H9 (cell line): ENCODE data around the gene ABLIM3. TPM values are rescaled to one million over a fixed set of nuclear protein-coding genes. Genes with fewer than 3 reads are reported as not detected.

ENCODE experiments used
- DNase-seq: peaks from one replicate; pipeline ENCODE4 v3.0.0-alpha.2; 2017
- H2AFZ ChIP-seq: one replicate; pipeline ENCODE4 v1.6.1; 2013; ENCODE audit warnings: mild to moderate bottlenecking, low read length, control low read depth, moderate library complexity
- H2AK5ac ChIP-seq: 2 replicates; pipeline ENCODE4 v1.6.1; 2013; ENCODE audit warnings: low read length, control low read depth, mixed read lengths; ENCODE audit not compliant: insufficient read length
- H2BK120ac ChIP-seq: one replicate; pipeline ENCODE4 v1.6.1; 2013; ENCODE audit warnings: low read depth, mild to moderate bottlenecking, low read length, control low read depth, inconsistent platforms; ENCODE audit not compliant: poor library complexity, severe bottlenecking
- H2BK12ac ChIP-seq: 2 replicates; pipeline ENCODE4 v1.6.1; 2013; ENCODE audit warnings: low read length, control low read depth, mixed read lengths, low read depth; ENCODE audit not compliant: insufficient read length
- H2BK15ac ChIP-seq: 2 replicates; pipeline ENCODE4 v1.6.1; 2013; ENCODE audit warnings: low read depth, low read length, control low read depth
- H2BK20ac ChIP-seq: one replicate; pipeline ENCODE4 v1.6.1; 2013; ENCODE audit warnings: low read depth, mild to moderate bottlenecking, low read length, control low read depth, inconsistent platforms; ENCODE audit not compliant: poor library complexity, severe bottlenecking
- H2BK5ac ChIP-seq: 2 replicates; pipeline ENCODE4 v1.6.1; 2013; ENCODE audit warnings: low read length, control low read depth, mixed read lengths; ENCODE audit not compliant: insufficient read length
- H3K14ac ChIP-seq: 2 replicates; pipeline ENCODE4 v1.6.1; 2013; ENCODE audit warnings: low read length, control low read depth; ENCODE audit not compliant: insufficient read depth
- H3K18ac ChIP-seq: 2 replicates; pipeline ENCODE4 v1.6.1; 2013; ENCODE audit warnings: low read depth, mild to moderate bottlenecking, mixed read lengths, low read length, control low read depth; ENCODE audit not compliant: insufficient read length
- H3K23ac ChIP-seq: 2 replicates; pipeline ENCODE4 v1.6.1; 2013; ENCODE audit warnings: low read length, control low read depth, mixed read lengths, low read depth; ENCODE audit not compliant: insufficient read length
- H3K23me2 ChIP-seq: 2 replicates; pipeline ENCODE4 v1.6.1; 2013; ENCODE audit warnings: low read depth, mild to moderate bottlenecking, mixed read lengths, low read length, control low read depth; ENCODE audit not compliant: insufficient read length, poor library complexity, severe bottlenecking
- H3K27ac ChIP-seq: 2 replicates; pipeline ENCODE4 v1.5.1; 2013; ENCODE audit warnings: low read length, control low read depth, mixed read lengths, low read depth; ENCODE audit not compliant: insufficient read length
- H3K27me3 ChIP-seq: 2 replicates; pipeline ENCODE4 v1.6.1; 2013; ENCODE audit warnings: low read length, control low read depth, inconsistent platforms; ENCODE audit not compliant: insufficient read depth
- H3K4ac ChIP-seq: 2 replicates; pipeline ENCODE4 v1.6.1; 2013; ENCODE audit warnings: low read depth, mild to moderate bottlenecking, control low read depth, inconsistent platforms, low read length, moderate library complexity
- H3K4me1 ChIP-seq: 2 replicates; pipeline ENCODE4 v1.6.1; 2013; ENCODE audit warnings: low read length, control low read depth, inconsistent platforms; ENCODE audit not compliant: insufficient read depth
- H3K4me2 ChIP-seq: 2 replicates; pipeline ENCODE4 v1.6.1; 2013; ENCODE audit warnings: low read length, control low read depth, mixed read lengths; ENCODE audit not compliant: insufficient read length, insufficient read depth
- H3K56ac ChIP-seq: 2 replicates; pipeline ENCODE4 v1.6.1; 2013; ENCODE audit warnings: low read depth, mild to moderate bottlenecking, mixed read lengths, low read length, control low read depth; ENCODE audit not compliant: insufficient read length
- H3K79me1 ChIP-seq: 2 replicates; pipeline ENCODE4 v1.6.1; 2013; ENCODE audit warnings: low read depth, mild to moderate bottlenecking, moderate library complexity, low read length, control low read depth, inconsistent platforms; ENCODE audit not compliant: insufficient read depth, poor library complexity, severe bottlenecking
- H3K79me2 ChIP-seq: 2 replicates; pipeline ENCODE4 v1.6.1; 2013; ENCODE audit warnings: low read length, control low read depth, inconsistent platforms; ENCODE audit not compliant: insufficient read depth
- H3K9ac ChIP-seq: 2 replicates; pipeline ENCODE4 v1.6.1; 2013; ENCODE audit warnings: low read length, control low read depth, mixed read lengths; ENCODE audit not compliant: insufficient read length; ENCODE audit errors: extremely low read depth
- H3K9me3 ChIP-seq: one replicate; pipeline ENCODE4 v1.6.1; 2013; ENCODE audit warnings: low read depth, low read length, inconsistent platforms; ENCODE audit not compliant: control insufficient read depth
- H3T11ph ChIP-seq: one replicate; pipeline ENCODE4 v1.6.1; 2013; ENCODE audit warnings: mild to moderate bottlenecking, low read length, control low read depth, inconsistent platforms
- H4K20me1 ChIP-seq: one replicate; pipeline ENCODE4 v1.6.1; 2013; ENCODE audit not compliant: control insufficient read depth, insufficient read length, insufficient read depth
- H4K5ac ChIP-seq: 2 replicates; pipeline ENCODE4 v1.6.1; 2013; ENCODE audit warnings: low read depth, mild to moderate bottlenecking, mixed read lengths, low read length, control low read depth; ENCODE audit not compliant: insufficient read length
- H4K8ac ChIP-seq: replicated peaks from 2 replicates; pipeline ENCODE4 v1.6.1; 2013; ENCODE audit warnings: low read length, control low read depth, mixed read lengths, low read depth; ENCODE audit not compliant: insufficient read length
- H4K91ac ChIP-seq: 2 replicates; pipeline ENCODE4 v1.6.1; 2013; ENCODE audit warnings: low read depth, mild to moderate bottlenecking, moderate library complexity, mixed read lengths, low read length, control low read depth; ENCODE audit not compliant: insufficient read length
- H3K27ac Mint-ChIP-seq, 3 experiments: 2 replicates in 2 of 3; 3 replicates in 1 of 3; pipeline ENCODE4 v1.8.0; 2020 to 2021; ENCODE audit warnings: mixed read lengths in 3 of 3, mild to moderate bottlenecking in 1 of 3, moderate library complexity in 1 of 3
- H3K27me3 Mint-ChIP-seq: 2 replicates; pipeline ENCODE4 v1.8.0; 2021; ENCODE audit warnings: low read depth, mild to moderate bottlenecking, moderate library complexity, mixed read lengths
- H3K36me3 Mint-ChIP-seq, 3 experiments: 2 replicates in 2 of 3; 3 replicates in 1 of 3; pipeline ENCODE4 v1.8.0; 2020 to 2021; ENCODE audit warnings: low read depth in 3 of 3, mixed read lengths in 3 of 3; ENCODE audit not compliant: insufficient read depth in 1 of 3
- H3K4me1 Mint-ChIP-seq, 2 experiments: 2 replicates each; pipeline ENCODE4 v1.8.0; 2020; ENCODE audit warnings: mixed read lengths in 2 of 2
- H3K4me3 Mint-ChIP-seq, 2 experiments: 2 replicates in 1 of 2; 3 replicates in 1 of 2; pipeline ENCODE4 v1.8.0; 2020 to 2021; ENCODE audit warnings: mild to moderate bottlenecking in 2 of 2, mixed read lengths in 2 of 2, moderate library complexity in 1 of 2
- H3K9me3 Mint-ChIP-seq, 2 experiments: 2 replicates in 1 of 2; 3 replicates in 1 of 2; pipeline ENCODE4 v1.8.0; 2020; ENCODE audit warnings: mild to moderate bottlenecking in 2 of 2, mixed read lengths in 2 of 2, moderate library complexity in 1 of 2
- WGBS: extraction: QIAGEN DNeasy Blood & Tissue Kit; methylation state at CpG from one replicate; pipeline ENCODE4 v1.1.7; 2013; ENCODE audit warnings: missing lambda C conversion rate, low lambda C conversion rate, mixed read lengths; ENCODE audit not compliant: insufficient read length; ENCODE audit errors: extremely low coverage; 5-methylcytosine and 5-hydroxymethylcytosine counted together
- total RNA-seq: library from RNA; stranded (reverse); gene quantifications from 2 replicates; pipeline ENCODE4 v1.2.1, GENCODE V29; 2021
- TF ChIP-seq, protein P1 (sequence below): fragments of 200-600 bp; sonication (generic); conservative IDR thresholded peaks from 3 replicates; pipeline ENCODE4 v1.8.0; 2021; ENCODE audit warnings: antibody characterized with exemption, mild to moderate bottlenecking

ABLIM3 gene
- total RNA-seq, 1 experiment from 2014 or later: 0.20 TPM

DNA sequence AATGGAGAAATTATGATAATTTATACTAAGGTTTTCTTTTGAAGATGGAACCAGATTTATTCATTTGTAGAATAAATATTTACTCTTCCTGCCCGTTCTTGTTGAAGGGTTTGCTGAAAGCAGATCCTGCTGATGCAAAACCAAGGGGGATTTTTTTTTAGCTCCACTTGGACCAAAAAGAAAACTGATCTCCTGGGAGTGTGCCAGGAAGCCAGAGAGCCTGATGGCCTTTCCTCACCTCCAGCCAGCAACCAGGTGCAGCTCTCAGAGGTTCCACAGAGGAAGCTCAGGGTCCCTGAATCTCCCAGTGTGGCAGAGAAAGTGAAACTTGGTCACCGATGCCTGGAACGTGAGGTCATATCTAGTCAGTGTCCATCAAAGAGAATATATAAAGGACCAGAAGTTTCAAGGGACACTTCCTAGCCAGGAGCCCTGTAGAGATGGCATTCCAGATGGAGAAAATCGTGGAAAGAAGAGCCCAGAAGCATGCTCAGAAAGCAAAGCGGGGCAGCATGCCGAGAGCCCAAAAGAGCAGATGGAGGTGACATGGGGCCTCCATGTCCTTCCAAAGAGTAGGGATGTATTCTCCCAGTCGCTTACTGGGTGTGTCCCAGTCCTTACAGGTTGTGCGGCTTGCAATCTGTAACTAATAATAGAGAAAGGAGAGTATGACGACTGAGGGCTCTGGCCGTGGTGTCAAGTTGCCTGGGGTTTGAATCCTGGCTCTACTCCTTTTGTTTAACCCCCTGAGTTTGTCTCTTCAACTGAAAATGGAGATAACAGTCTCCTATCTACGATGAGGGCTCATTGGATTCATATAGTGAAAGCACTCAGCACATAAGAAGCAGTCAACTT, 142.6 kb downstream of the ABLIM3 start:
- H2BK12ac ChIP-seq: no peak overlapping the region
- no peak overlapping the region for H3K18ac ChIP-seq
- H3K27me3 ChIP-seq: no peaks in the 10 kb centered on the region
- no peak overlapping the region for H2BK5ac ChIP-seq
- Mint-ChIP-seq H3K36me3 (no peaks in the 10 kb centered on the region), H3K9me3 (no peaks in the 10 kb centered on the region), H3K4me3 (no peak overlapping the region), H3K4me1 (peaks cover 9 to 15% of the 10 kb centered on the region in 2 experiments), H3K27ac (no peak overlapping the region), H3K27me3 (peaks cover 5% of the 10 kb centered on the region)
- no peak overlapping the region for H4K8ac ChIP-seq
- H2AFZ ChIP-seq: no peak overlapping the region
- H3K9me3 ChIP-seq: no peaks in the 10 kb centered on the region
- H3K79me1 ChIP-seq: no peaks in the 10 kb centered on the region
- no peak overlapping the region for H2BK120ac ChIP-seq
- H3K9ac ChIP-seq: no peak overlapping the region
- no peak overlapping the region for H3T11ph ChIP-seq
- H3K79me2 ChIP-seq: no peaks in the 10 kb centered on the region
- no peak overlapping the region for H2AK5ac ChIP-seq
- H4K91ac ChIP-seq: no peak overlapping the region
- H3K4me1 ChIP-seq: no peaks in the 10 kb centered on the region
- no peaks in the 10 kb centered on the region for H4K20me1 ChIP-seq
- H3K56ac ChIP-seq: no peak overlapping the region
- DNase-seq: no peak
- no peak overlapping the region for H3K4me2 ChIP-seq
- no peak overlapping the region for H2BK20ac ChIP-seq
- no peak overlapping the region for H3K23ac ChIP-seq
- no peak overlapping the region for H4K5ac ChIP-seq
- no peaks in the 10 kb centered on the region for H3K23me2 ChIP-seq
- no peak overlapping the region for H2BK15ac ChIP-seq
- no peak overlapping the region for H3K27ac ChIP-seq
- H3K4ac ChIP-seq: no peak overlapping the region
- TF ChIP-seq, protein P1, sequence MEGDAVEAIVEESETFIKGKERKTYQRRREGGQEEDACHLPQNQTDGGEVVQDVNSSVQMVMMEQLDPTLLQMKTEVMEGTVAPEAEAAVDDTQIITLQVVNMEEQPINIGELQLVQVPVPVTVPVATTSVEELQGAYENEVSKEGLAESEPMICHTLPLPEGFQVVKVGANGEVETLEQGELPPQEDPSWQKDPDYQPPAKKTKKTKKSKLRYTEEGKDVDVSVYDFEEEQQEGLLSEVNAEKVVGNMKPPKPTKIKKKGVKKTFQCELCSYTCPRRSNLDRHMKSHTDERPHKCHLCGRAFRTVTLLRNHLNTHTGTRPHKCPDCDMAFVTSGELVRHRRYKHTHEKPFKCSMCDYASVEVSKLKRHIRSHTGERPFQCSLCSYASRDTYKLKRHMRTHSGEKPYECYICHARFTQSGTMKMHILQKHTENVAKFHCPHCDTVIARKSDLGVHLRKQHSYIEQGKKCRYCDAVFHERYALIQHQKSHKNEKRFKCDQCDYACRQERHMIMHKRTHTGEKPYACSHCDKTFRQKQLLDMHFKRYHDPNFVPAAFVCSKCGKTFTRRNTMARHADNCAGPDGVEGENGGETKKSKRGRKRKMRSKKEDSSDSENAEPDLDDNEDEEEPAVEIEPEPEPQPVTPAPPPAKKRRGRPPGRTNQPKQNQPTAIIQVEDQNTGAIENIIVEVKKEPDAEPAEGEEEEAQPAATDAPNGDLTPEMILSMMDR: no peak
- WGBS: no CpG with 5 or more reads among the region's 11 CpGs
- no peak overlapping the region for H3K14ac ChIP-seq
